ENCODE data around the gene FAM107B. TPM values are rescaled to one million over a fixed set of nuclear protein-coding genes. Genes with fewer than 3 reads are reported as not detected.

FAM107B gene
- total and polyA plus RNA-seq, 2 experiments from 2014 or later, result 85.5 to 85.9 TPM

GRCh38 chr10:14665865-14666857 lies 108.5 kb downstream of the FAM107B start:
- 87% methylated on average over 6 of the region's 6 CpGs for WGBS (ENCODE audit: low lambda C conversion rate, missing lambda C conversion rate)

DNA sequence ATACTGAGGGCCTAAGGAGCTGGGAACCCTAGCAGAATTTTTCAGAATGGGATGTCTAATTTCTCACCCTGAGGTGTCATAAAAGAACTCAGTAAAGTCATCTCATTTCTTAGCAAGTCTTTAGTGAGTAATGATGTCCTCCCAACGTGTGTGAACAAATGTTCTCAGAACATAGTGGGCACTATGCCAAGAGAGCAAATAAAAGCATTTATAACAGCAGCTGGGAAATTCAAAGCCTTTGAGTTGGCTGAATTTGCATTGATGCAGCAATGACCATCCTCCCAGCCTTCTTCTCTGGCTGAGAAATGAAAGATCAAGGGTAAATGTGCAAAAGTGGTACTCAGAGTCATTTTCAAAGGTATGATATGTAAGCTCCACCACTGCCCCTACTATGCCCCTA lies 109.4 kb downstream of the FAM107B start:
- Histone ChIP-seq H3K4me3 (no peak overlapping the region), H4K20me1 (ENCODE audit: insufficient read depth, poor library complexity, severe bottlenecking) (no peaks in the 10 kb centered on the region), H3K36me3 (replicated peaks; ENCODE audit: insufficient read depth, low read depth) (no peaks in the 10 kb centered on the region), H3K4me2 (no peak overlapping the region), H3K27ac (no peak overlapping the region), H3K27me3 (no peaks in the 10 kb centered on the region), H2AFZ (no peak overlapping the region), H3K79me2 (no peaks in the 10 kb centered on the region), H3K9me3 (ENCODE audit: low read depth) (no peaks in the 10 kb centered on the region), H3K9me2 (replicated peaks; ENCODE audit: insufficient read depth) (no peaks in the 10 kb centered on the region), H3K4me1 (ENCODE audit: insufficient read depth) (peaks cover 7% of the 10 kb centered on the region)
- WGBS (ENCODE audit: low lambda C conversion rate, missing lambda C conversion rate), result 23% methylated on average over 1 of the region's 1 CpG
- TF ChIP-seq EZH2phosphoT487 (IDR thresholded peaks at IDR 0.05; ENCODE audit: low read depth, severe bottlenecking, unreplicated experiment) (no peak), EZH2 (IDR thresholded peaks at IDR 0.05; ENCODE audit: borderline replicate concordance) (no peak)
- TF ChIP-seq, protein P1, sequence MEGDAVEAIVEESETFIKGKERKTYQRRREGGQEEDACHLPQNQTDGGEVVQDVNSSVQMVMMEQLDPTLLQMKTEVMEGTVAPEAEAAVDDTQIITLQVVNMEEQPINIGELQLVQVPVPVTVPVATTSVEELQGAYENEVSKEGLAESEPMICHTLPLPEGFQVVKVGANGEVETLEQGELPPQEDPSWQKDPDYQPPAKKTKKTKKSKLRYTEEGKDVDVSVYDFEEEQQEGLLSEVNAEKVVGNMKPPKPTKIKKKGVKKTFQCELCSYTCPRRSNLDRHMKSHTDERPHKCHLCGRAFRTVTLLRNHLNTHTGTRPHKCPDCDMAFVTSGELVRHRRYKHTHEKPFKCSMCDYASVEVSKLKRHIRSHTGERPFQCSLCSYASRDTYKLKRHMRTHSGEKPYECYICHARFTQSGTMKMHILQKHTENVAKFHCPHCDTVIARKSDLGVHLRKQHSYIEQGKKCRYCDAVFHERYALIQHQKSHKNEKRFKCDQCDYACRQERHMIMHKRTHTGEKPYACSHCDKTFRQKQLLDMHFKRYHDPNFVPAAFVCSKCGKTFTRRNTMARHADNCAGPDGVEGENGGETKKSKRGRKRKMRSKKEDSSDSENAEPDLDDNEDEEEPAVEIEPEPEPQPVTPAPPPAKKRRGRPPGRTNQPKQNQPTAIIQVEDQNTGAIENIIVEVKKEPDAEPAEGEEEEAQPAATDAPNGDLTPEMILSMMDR (IDR thresholded peaks at IDR 0.05; ENCODE audit: poor library complexity), result no peak
- DNase-seq (ENCODE audit: low spot score), result peak; percentile 58

More at GRCh38 chr10:14665865-14666857, 108.5 kb downstream of the FAM107B start:
- DNase-seq (ENCODE audit: low spot score), result no peak
- H3K27me3 ChIP-seq, result no peaks in the 10 kb centered on the region
- no peaks in the 10 kb centered on the region for H3K9me2 ChIP-seq (replicated peaks; ENCODE audit: insufficient read depth)
- TF ChIP-seq EZH2 (IDR thresholded peaks at IDR 0.05; ENCODE audit: borderline replicate concordance), result no peak
- TF ChIP-seq EZH2phosphoT487 (IDR thresholded peaks at IDR 0.05; ENCODE audit: low read depth, severe bottlenecking, unreplicated experiment), result no peak
- TF ChIP-seq, protein P1 (IDR thresholded peaks at IDR 0.05; ENCODE audit: poor library complexity), result no peak
- H3K9me3 ChIP-seq (ENCODE audit: low read depth), result no peaks in the 10 kb centered on the region
- H2AFZ ChIP-seq, result no peak overlapping the region
- H3K36me3 ChIP-seq (replicated peaks; ENCODE audit: insufficient read depth, low read depth), result no peaks in the 10 kb centered on the region
- peaks cover 15% of the 10 kb centered on the region for H3K4me1 ChIP-seq (ENCODE audit: insufficient read depth)
- no peak overlapping the region for H3K4me2 ChIP-seq
- no peak overlapping the region for H3K27ac ChIP-seq
- no peaks in the 10 kb centered on the region for H3K79me2 ChIP-seq
- no peaks in the 10 kb centered on the region for H4K20me1 ChIP-seq (ENCODE audit: insufficient read depth, poor library complexity, severe bottlenecking)
- H3K4me3 ChIP-seq, result no peak overlapping the region

- Histone ChIP-seq H3K27ac (no peak overlapping the region), H3K27me3 (no peaks in the 10 kb centered on the region), H2AFZ (no peak overlapping the region), H3K9me2 (replicated peaks; ENCODE audit: insufficient read depth) (no peaks in the 10 kb centered on the region), H3K4me2 (no peak overlapping the region), H4K20me1 (ENCODE audit: insufficient read depth, poor library complexity, severe bottlenecking) (no peaks in the 10 kb centered on the region), H3K4me3 (no peak overlapping the region), H3K36me3 (replicated peaks; ENCODE audit: insufficient read depth, low read depth) (no peaks in the 10 kb centered on the region), H3K79me2 (no peaks in the 10 kb centered on the region), H3K9me3 (ENCODE audit: low read depth) (no peaks in the 10 kb centered on the region), H3K4me1 (ENCODE audit: insufficient read depth) (no peaks in the 10 kb centered on the region)
- no peak for DNase-seq (ENCODE audit: low spot score)
- 89% methylated on average over 1 of the region's 1 CpG for WGBS (ENCODE audit: low lambda C conversion rate, missing lambda C conversion rate)
- TF ChIP-seq EZH2phosphoT487 (IDR thresholded peaks at IDR 0.05; ENCODE audit: low read depth, severe bottlenecking, unreplicated experiment) (no peak), EZH2 (IDR thresholded peaks at IDR 0.05; ENCODE audit: borderline replicate concordance) (no peak)
- TF ChIP-seq, protein P1 (IDR thresholded peaks at IDR 0.05; ENCODE audit: poor library complexity), result no peak
Observed at GRCh38 chr10:14664345-14664744, 110.4 kb downstream of the FAM107B start.

All from hepatocyte (in vitro differentiated cells).